Lung (tissue), 12 donors: ENCODE measurements around the gene TAF6L. TPM values are rescaled to one million over a fixed set of nuclear protein-coding genes. Genes with fewer than 3 reads are reported as not detected.

Experiments
- ATAC-seq: fragments of 200-7000 bp; cut with Tn5 transposase; one replicate; pipeline ENCODE4 v1.9.1; 2020; ENCODE audit warnings: moderate number of reproducible peaks; ENCODE audit not compliant: insufficient read depth, low FRiP score
- DNase-seq, 3 donors: peaks; one replicate each; pipeline ENCODE4 v3.0.0-alpha.2; 2013 to 2017
- H3K27ac ChIP-seq, 2 donors: one replicate each; pipeline ENCODE4 v1.5.1; 2013; ENCODE audit warnings: mild to moderate bottlenecking in 2 of 2, moderate library complexity in 2 of 2, control low read depth in 1 of 2, inconsistent platforms in 1 of 2, low read depth in 1 of 2, low read length in 1 of 2
- H3K27me3 ChIP-seq, 3 donors: one replicate each; pipeline ENCODE4 v1.5.1; 2013; ENCODE audit warnings: low read length in 2 of 3; ENCODE audit not compliant: control insufficient read depth in 3 of 3, insufficient read depth in 3 of 3
- H3K36me3 ChIP-seq, 4 donors: one replicate each; pipeline ENCODE4 v1.5.1; 2013; ENCODE audit warnings: low read length in 4 of 4, mild to moderate bottlenecking in 1 of 4, moderate library complexity in 1 of 4; ENCODE audit not compliant: control insufficient read depth in 4 of 4, insufficient read depth in 4 of 4
- H3K4me1 ChIP-seq, 5 donors: one replicate each; pipeline ENCODE4 v1.5.1; 2013; ENCODE audit warnings: low read length in 5 of 5, mild to moderate bottlenecking in 2 of 5, moderate library complexity in 1 of 5; ENCODE audit not compliant: control insufficient read depth in 5 of 5, insufficient read depth in 5 of 5
- H3K4me3 ChIP-seq: one replicate; pipeline ENCODE4 v1.5.1; 2013; ENCODE audit warnings: mild to moderate bottlenecking, control low read depth, moderate library complexity
- H3K9ac ChIP-seq, 2 donors: one replicate each; pipeline ENCODE4 v1.5.1; 2013; ENCODE audit warnings: low read length in 2 of 2, control low read depth in 1 of 2; ENCODE audit not compliant: insufficient read depth in 1 of 2
- H3K9me3 ChIP-seq, 4 donors: one replicate each; pipeline ENCODE4 v1.5.1; 2013; ENCODE audit warnings: low read length in 3 of 4, mild to moderate bottlenecking in 1 of 4, moderate library complexity in 1 of 4; ENCODE audit not compliant: control insufficient read depth in 4 of 4, insufficient read depth in 3 of 4
- WGBS, 2 donors: extraction: QIAGEN DNeasy Blood & Tissue Kit; methylation state at CpG; one replicate each; pipeline ENCODE4 v1.1.7; 2013; 5-methylcytosine and 5-hydroxymethylcytosine counted together
- polyA plus RNA-seq, 2 donors: library from polyadenylated mRNA; stranded (reverse); fragments of 200-250 nt; gene quantifications; one replicate each; pipeline ENCODE4 v1.2.1, GENCODE V29; 2013
- total RNA-seq, 2 donors: library from RNA; depleted of rRNA in 1 of 2; stranded (reverse); fragments of >200 nt in 1 of 2; gene quantifications; one replicate each; pipeline ENCODE4 v1.2.1, GENCODE V29; 2014 to 2021
- TF ChIP-seq, protein P1 (sequence below): IDR thresholded peaks from 2 replicates; pipeline ENCODE4 v1.5.1; 2012; ENCODE audit warnings: mild to moderate bottlenecking; ENCODE audit errors: control extremely low read depth, extremely low read depth
- donor health status: control.
- donor health status: control.
- donor health status: Bipolar disorder and iron deficiency.
- donor health status: healthy.
- donor health status: DM: yes; HTN: yes; CAD: no.

The TAF6L gene
- total and polyA plus RNA-seq, 4 donors, result 18.7 to 32.7 (median 25.2) TPM

DNA sequence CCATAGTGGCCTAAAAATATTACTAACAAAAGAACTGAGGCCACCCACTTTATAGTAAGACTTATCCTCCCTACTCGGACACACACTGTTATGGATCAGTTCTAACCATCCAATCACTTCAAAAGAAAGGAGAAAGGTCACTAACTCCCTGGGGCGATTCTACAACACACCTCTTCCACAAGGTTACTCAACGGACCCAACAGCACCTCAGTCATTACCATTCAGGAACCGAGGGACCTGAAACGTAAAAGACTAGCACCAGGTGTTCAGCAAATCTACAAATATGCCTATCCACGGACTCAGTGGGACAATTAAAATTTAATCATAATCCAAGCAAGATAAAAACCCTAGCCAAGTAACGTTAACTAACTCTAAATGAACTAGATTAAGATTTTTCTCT is 45.5 kb upstream of the TAF6L start:
- 1 to 2% methylated on average over 7 of the region's 7 CpGs for whole genome bisulfite sequencing, 2 donors
- Histone ChIP-seq H3K27me3 (no peaks in the 10 kb centered on the region), H3K4me3 (peak overlapping the region; percentile 98), H3K9me3 (no peaks in the 10 kb centered on the region), H3K27ac (peak overlapping the region in 1 of 2 donors; percentile 99), H3K36me3 (peaks cover 14 to 41% (median 31%) of the 10 kb centered on the region in 4 donors), H3K9ac (peak overlapping the region; percentile 85 to 89), H3K4me1 (peaks cover 0 to 35% (median 6%) of the 10 kb centered on the region in 5 donors)
- ATAC-seq (no peak), DNase-seq (no peak)
- TF ChIP-seq, protein P1, sequence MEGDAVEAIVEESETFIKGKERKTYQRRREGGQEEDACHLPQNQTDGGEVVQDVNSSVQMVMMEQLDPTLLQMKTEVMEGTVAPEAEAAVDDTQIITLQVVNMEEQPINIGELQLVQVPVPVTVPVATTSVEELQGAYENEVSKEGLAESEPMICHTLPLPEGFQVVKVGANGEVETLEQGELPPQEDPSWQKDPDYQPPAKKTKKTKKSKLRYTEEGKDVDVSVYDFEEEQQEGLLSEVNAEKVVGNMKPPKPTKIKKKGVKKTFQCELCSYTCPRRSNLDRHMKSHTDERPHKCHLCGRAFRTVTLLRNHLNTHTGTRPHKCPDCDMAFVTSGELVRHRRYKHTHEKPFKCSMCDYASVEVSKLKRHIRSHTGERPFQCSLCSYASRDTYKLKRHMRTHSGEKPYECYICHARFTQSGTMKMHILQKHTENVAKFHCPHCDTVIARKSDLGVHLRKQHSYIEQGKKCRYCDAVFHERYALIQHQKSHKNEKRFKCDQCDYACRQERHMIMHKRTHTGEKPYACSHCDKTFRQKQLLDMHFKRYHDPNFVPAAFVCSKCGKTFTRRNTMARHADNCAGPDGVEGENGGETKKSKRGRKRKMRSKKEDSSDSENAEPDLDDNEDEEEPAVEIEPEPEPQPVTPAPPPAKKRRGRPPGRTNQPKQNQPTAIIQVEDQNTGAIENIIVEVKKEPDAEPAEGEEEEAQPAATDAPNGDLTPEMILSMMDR, result no peak

DNA sequence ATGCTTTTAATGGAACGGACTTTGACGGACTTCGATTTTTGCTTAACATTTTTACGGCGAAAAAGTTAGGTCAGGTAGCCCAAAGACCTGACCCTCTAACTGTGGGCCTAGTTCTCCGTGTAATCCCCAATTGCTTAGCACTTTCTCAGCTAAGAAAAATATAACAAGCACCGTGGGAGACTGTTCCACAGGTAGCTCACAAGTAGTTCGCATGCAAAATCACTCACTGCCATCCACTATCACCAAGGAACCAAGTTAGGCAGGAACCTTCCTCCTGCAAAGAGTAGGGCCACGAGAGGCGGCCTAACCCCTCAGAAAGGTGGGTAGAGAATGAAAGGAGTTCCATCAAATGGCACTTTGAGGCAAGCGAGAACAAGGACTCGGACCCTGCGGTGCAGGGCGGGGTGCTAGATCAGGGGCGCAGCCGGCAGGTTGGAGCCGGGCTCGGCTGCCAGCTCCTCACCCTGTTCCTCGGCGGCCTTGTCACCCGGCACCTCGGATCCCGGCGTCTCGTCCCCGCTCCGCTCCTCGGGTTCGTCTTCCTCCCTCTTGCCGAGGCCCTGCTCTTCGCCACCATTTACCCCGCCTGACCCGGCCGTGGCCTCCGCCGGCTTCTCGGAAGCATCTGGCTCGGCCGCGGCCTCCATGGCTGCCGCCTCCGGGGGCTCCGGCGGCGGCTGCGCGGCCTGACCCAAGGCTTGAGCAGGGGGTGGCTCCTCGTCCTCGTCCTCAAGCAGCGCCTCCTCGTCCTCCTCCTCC is 44.9 kb upstream of the TAF6L start:
- Histone ChIP-seq H3K9ac (peak overlapping the region; percentile 85 to 89), H3K27ac (peak overlapping the region; percentile 97 to 99), H3K4me1 (peaks cover 0 to 35% (median 6%) of the 10 kb centered on the region in 5 donors), H3K27me3 (no peaks in the 10 kb centered on the region), H3K36me3 (peaks cover 12 to 34% (median 26%) of the 10 kb centered on the region in 4 donors), H3K4me3 (peak overlapping the region; percentile 98), H3K9me3 (no peaks in the 10 kb centered on the region)
- TF ChIP-seq, protein P1, result no peak
- 0% methylated on average over 51 of the region's 51 CpGs for WGBS, 2 donors
- ATAC-seq, result no peak
- no peak for DNase-seq

DNA sequence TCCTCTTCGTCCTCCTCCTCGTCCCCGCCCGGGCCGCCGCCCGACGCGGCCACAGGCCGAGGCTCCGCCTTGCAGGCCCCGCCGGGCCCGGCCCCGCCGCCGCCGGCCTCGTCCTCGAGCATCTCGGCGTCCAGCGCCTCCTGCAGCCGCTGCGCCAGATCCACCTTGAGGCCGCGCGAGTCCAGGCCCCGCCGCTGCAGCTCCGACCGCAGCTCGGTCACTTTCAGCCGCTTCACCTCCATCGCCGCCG is 44.4 kb upstream of the TAF6L start:
- no peak for DNase-seq
- TF ChIP-seq, protein P1, result no peak
- Histone ChIP-seq H3K9me3 (no peaks in the 10 kb centered on the region), H3K4me3 (peak overlapping the region; percentile 98), H3K9ac (no peak overlapping the region), H3K27me3 (no peaks in the 10 kb centered on the region), H3K4me1 (peaks cover 0 to 35% (median 6%) of the 10 kb centered on the region in 5 donors), H3K27ac (peak overlapping the region; percentile 97 to 99), H3K36me3 (peaks cover 13 to 29% (median 21%) of the 10 kb centered on the region in 4 donors)
- 0 to 1% methylated on average over 32 to 37 of the region's 37 CpGs for WGBS, 2 donors
- ATAC-seq, result peak; percentile 4
